ENCODE data around the gene DES.

The DES gene

DNA sequence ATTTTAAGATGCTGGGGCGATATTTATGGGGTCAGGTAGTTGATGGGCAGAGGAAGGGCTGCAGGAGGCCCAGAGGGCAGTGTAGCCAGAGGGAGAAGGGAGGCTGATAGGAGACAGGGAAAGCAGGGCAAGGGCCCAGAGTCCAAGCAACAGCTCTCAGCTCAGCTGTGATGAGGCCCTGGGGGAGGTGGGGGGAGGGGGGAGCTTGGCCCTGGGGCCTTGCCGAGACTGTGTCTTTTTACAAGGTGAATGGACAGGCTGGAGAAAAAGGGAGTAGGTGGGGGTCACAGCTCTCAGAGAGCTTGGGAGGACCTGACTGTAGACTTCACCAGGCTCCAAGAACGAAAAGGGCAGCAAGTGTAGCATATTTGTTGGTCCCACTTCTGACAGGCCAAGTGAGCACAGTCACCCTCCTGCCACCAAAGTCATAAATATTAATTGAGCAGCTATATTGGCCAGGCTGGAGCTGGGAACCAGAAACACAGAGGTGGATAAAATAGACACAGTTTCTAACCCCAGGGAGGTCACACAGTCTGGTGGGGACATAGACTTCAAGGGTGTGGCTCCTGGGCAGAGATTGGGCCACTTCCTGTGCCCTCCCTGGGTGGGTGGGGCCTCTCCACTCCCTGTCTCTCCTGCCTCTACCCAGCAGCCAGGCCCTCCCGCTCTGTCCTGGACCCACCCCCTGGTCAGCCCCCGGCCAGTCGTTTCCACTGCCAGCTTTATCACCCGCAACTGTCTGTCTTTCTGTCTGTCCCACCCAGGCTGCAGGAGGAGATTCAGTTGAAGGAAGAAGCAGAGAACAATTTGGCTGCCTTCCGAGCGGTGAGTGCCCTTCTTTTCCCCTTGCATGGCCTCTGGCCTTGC, 1.4 kb downstream of the DES start:
- in situ Hi-C loops (cut with MboI; ENCODE audit: low sequenced_read_pairs): no loop called here

DNA sequence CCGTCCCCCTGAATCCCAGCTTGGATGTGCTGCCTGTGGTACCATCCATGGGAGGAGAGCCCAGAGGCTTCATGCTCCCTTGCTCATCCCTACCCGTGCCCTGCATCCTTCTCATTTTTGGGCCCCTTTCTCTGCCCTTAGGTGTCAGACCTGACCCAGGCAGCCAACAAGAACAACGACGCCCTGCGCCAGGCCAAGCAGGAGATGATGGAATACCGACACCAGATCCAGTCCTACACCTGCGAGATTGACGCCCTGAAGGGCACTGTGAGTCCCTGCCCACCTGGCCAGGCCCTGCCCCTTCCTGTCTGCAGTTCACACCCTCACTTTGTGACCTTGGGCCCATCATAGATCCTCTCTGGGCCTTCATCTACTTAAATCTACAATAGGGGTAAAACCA, 2.5 kb downstream of the DES start:
- in situ Hi-C loops (cut with MboI; ENCODE audit: low sequenced_read_pairs): no loop called here

DNA sequence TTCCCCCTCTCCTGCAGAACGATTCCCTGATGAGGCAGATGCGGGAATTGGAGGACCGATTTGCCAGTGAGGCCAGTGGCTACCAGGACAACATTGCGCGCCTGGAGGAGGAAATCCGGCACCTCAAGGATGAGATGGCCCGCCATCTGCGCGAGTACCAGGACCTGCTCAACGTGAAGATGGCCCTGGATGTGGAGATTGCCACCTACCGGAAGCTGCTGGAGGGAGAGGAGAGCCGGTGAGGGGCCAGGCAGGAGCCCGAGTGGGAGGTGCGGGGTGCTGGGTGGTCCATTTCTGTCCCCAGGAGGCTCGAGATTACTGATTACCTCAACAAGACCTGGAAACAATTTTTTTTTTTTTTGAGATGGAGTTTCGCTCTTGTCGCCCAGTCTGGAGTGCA, 3.1 kb downstream of the DES start:
- in situ Hi-C loops (cut with MboI; ENCODE audit: low sequenced_read_pairs): no loop called here

DNA sequence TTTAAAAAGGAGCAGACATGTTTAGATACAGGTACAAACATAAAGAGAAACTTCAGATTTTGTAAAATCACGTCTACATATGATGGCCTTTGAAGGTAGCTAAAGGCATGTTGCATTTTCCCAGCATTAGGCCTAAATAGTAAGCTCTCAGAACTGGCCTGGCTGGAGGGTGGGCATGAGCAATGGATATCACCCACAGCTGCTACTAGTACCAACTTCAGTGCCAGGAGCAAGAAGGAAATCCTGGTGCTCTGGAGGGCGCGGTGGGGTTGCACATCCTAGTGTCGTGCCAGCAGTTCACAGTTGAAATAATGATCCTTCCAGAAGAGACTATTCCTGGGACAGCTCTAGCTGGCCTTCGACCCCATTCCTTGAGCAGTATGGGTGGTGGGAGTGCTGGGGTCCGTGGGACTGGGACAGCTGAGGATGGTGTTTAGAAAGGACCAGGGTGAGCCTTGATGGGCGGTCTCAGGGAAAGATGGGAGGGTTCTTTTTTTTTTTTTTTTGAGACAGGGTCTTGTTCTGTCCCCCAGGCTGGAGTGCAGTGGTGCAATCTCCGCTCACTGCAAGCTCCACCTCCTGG, 4.9 kb downstream of the DES start:
- in situ Hi-C loops (cut with MboI; ENCODE audit: low sequenced_read_pairs): no loop called here

DNA sequence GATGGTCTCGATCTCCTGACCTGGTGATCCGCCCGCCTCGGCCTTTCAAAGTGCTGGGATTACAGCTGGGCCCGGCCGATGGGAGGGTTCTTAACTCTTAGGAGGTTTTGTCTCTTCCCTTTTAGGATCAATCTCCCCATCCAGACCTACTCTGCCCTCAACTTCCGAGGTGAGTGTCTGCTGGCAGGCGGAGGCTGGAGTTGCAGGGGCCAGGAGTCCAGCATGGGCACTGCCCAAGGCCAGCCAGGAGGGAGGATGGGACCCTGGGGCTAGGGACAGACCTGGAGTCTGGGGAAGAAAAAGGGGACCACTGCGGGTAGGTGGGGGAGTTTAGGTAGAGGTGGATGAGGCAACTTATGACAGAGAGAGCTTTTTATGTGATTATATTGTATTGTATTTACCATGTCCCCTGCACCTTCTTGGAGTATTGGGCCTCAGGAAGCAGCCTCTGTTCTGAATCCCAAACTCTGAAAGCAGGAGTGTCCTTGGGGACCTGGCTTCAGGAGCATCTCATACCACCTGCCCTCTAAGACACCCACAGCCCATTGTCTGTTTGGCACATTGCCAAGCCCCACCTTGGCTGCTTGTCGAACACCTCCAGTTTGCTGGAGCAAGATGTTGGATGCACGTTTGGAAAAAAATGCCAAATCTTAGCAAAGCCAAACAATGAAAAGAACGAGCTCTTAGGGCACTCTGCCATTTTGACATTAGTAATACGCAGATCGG, 5.6 kb downstream of the DES start:
- in situ Hi-C loops (cut with MboI; ENCODE audit: low sequenced_read_pairs): no loop called here

DNA sequence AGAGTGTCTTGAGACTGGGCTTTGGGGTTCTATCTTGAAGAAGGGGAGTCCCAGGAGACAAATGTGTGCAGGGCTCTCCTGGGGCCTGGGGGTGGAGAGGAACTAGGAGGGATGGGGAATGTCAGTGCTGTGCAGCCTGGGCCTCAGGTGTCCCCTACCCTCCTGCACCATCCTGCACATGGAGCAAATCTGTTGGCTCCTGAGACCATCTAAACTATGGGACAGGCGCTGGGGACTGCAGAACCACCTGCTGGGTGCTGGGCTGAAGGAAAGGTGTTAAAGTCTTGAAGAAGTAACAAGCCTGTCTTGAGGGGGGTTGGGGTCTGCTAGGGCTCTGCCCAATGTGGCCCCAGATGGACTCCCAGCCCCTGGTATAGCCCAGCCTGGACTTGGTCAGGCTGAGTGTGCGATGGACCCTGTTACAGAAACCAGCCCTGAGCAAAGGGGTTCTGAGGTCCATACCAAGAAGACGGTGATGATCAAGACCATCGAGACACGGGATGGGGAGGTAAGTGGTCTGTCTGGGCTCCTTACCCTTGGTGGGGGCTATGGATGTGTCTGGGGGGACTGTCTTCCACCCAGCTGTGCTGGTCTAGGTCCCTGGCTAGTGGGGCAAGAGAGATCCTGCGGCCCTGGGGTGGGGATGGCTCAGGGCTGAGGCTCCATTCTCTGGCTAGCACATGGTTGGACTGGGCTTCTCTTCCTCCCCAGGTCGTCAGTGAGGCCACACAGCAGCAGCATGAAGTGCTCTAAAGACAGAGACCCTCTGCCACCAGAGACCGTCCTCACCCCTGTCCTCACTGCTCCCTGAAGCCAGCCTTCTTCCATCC, 7.3 kb downstream of the DES start:
- in situ Hi-C loops (cut with MboI; ENCODE audit: low sequenced_read_pairs): no loop called here

DNA sequence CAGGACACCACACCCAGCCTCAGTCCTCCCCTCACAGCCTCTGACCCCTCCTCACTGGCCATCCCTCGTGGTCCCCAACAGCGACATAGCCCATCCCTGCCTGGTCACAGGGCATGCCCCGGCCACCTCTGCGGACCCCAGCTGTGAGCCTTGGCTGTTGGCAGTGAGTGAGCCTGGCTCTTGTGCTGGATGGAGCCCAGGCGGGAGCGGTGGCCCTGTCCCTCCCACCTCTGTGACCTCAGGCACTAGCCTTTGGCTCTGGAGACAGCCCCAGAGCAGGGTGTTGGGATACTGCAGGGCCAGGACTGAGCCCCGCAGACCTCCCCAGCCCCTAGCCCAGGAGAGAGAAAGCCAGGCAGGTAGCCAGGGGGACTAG, 7.9 kb downstream of the DES start:
- in situ Hi-C loops (cut with MboI; ENCODE audit: low sequenced_read_pairs): no loop called here

DNA sequence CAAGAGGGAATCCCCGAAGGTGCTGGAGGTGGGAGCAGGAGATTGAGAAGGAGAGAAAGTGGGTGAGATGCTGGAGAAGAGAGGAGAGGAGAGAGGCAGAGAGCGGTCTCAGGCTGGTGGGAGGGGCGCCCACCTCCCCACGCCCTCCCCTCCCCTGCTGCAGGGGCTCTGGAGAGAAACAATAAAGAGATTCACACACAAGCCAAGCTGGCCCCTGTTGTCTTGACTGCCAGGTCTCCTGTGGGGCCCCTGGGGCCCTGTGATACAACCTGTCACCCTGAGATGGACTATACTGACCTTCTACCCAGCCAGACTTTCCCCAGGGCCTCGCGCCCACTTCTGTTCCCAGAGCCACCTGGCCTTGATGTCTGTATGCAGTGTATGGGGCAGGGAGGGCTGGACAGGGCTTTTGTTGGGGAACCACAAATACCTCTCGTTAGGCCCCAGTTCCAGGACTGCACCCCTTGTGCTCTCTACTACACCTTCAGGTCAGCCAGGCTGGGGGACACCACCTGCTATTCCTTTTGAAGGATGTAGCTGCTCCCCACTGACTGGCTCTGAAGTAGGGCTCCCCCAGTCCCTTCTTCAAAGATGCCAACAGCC, 8.5 kb downstream of the DES start:
- in situ Hi-C loops (cut with MboI; ENCODE audit: low sequenced_read_pairs): no loop called here

DNA sequence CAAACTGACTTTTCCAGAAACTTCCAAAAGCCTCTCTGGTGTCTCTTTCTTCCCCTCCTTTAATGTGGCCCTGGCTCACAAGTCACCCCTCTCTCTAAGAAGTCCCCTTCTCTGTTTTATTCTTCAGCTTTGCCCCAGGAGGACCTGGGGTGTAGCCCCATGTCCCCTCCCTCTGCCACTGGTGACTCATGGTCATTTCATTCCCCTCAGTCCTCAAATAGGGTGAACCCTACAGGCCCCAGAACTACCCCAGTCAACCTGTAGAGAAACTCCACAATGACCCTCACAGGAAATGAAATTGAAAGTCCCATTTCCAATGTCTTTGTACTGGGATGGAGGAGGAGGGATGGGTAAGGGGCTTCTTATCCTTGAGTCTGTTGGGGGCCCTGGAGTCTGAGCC, 10.3 kb downstream of the DES start:
- in situ Hi-C loops (cut with MboI; ENCODE audit: low sequenced_read_pairs): no loop called here

DNA sequence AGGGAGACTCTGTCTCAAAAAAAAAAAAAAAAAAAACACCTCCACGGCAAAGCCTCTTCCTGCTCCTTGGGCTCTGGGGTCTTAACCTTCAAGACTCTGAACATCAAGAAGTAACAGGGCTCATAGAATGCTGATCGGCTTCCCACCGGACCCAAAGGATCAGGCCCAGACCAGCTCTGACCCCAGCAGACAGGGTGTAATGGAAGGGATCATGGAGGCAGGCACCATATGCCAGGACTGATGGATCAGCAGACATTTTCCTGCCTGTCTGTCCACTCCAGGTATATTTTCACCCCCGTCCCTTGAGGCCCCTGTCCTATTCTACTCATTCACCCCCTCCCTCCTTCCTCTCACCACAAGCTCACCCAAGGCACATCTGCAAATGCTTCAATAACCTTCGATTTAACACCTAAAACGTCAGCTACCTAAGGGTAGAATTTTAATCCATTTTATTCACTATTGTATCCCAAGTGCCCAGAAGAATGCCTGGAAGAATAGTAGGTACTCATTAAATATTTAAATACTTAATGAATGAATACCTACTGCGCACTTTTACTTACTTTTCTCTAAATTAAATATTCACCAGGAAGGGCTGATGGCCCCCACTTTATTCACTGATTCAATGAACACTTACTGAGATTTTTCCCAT, 11.9 kb downstream of the DES start:
- in situ Hi-C loops (cut with MboI; ENCODE audit: low sequenced_read_pairs): no loop called here

DNA sequence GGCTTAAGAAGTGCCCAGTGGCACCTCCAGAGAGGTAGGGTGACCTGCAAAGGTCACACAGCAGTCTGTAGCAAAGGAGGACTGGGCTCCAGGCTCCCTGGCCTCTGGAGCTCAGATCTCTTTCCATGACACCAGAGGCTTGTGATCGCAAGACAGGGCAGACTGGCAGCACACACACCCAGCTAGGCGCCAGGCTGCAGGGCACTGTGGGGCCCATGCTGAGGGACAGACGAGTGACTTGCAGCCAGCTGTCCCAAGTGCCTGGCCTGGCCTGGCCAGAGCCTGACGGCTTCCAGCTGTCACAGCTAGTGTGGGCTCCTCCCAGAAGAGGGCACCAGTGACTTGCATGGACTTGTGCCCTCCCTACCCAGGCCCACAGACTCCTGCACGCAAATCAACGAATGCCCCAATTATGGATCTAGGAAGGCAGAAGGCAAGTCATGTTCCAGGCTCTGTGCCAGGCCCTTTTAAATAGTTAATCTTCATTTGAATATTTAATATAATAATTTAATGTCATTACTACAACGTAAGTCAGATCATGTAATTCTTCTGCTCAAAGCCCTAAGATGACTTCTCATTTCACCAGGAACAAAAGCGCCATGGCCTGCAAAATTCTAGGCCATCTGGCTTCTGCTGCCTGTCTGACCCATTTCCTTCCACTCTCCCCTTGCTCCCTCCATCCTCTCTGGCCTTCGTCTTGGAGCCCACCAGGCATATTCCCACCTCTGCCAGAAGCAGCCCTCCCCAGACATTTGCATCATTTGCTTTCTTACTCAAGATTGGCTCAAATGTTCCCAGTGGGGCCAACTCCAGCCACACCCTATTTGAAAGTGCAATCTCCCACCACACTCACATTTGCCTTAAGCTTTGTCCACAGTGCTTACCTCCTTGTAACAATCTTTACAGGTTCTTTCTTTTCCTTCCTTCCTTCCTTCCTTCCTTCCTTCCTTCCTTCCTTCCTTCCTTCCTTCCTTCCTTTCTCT, 12.7 kb downstream of the DES start:
- in situ Hi-C loops (cut with MboI; ENCODE audit: low sequenced_read_pairs): no loop called here

DNA sequence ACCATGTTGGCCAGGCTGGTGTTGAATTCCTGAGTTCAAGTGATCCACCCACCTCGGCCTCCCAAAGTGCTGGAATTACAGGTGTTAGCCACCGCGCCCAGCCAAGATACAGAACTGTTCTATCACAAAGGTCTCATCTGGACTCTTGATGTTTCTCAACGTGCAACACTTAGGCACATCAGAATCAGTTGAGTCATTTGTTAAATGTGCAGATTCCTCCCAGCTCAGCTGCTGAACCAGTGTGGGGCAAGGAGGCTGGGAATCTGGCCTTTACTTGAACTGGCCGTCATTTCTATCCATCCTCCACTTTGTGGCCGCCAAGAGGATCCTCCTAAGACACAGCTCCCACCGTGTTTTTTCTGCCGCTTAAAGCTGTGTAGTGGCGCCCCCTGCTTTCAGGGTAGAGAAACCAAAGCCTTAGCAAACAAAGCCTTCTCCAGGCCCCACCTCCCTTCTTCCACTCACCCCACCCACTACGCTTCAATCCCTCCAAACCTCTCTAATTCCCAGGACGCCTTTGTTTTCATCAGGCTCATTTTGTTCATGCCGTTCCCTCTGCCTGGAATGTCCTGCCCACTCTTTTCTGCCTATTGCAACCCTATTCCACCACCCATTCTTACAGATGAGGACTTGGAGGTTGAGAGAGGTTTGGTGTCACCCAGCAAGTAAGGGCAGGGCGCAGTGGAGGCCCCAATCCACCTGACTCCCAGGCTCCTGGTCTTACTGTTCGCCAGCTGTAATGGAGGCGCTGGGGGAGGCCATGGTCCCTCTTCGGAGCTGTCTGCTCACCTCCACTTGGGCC, 15.7 kb downstream of the DES start:
- in situ Hi-C loops (cut with MboI; ENCODE audit: low sequenced_read_pairs): no loop called here

DNA sequence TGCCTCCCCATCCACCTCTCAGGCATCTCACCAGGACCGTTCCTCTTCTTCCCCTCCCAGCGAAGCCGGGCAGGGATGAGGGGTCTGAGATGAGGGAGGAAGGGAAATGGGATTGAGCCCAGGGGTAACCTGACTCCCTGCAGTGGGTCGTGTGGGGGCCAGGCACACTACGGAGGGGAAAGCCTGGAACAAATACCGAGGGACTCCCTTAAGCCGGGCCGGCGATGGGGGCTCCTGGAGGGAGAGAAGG, 16.2 kb downstream of the DES start:
- in situ Hi-C loops (cut with MboI; ENCODE audit: low sequenced_read_pairs): no loop called here

DNA sequence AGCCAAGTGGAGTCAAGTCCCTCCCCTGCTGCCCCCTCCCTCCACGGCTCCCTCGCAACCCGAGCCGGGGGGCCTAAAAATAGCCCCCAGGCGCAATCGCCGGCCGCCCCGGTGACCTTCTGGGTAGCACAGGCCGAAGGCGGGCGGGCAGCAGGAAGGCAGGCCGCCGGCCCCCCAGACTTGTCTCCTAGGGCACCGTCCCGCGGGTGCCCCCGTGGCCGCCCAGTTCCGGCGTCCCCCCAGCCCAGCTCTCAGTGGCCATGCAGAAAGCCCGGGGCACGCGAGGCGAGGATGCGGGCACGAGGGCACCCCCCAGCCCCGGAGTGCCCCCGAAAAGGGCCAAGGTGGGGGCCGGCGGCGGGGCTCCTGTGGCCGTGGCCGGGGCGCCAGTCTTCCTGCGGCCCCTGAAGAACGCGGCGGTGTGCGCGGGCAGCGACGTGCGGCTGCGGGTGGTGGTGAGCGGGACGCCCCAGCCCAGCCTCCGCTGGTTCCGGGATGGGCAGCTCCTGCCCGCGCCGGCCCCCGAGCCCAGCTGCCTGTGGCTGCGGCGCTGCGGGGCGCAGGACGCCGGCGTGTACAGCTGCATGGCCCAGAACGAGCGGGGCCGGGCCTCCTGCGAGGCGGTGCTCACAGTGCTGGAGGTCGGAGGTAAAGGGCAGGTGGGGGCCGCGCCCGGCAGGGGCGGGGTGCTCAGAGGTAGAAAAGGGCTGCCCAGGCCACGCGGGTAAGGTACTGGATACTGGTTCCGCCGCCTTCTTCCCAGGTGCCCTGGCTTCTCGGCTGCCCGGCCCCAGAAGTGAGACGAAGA, 16.7 kb downstream of the DES start, which contains the start of gene SPEG:
SPEG (plus strand) TSS at position 126 of the 808 bp plus-strand sequence; CDS start at position 261, 135 bp downstream.
- in situ Hi-C loops (cut with MboI; ENCODE audit: low sequenced_read_pairs): no loop called here

DNA sequence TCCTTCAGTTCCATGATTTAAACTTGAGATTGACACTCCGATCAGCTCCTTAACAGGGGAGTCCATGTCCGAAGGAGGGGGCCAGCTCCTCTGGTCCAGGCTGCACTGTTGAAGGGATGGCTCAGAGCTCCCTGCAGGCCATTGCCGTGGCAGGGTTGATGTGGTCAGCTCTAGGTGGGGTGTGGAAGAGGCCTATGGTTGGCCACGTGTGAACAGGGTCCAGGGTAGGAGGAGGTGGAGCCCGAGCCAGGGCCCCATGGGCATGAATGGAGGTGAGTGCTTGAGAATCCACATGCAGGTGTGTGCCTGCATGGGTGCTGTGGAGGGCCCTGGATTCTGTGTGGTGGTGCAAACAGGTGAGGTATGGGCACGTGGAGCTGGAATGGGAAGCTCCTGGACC, 17.5 kb downstream of the DES start:
- in situ Hi-C loops (cut with MboI; ENCODE audit: low sequenced_read_pairs): no loop called here

DNA sequence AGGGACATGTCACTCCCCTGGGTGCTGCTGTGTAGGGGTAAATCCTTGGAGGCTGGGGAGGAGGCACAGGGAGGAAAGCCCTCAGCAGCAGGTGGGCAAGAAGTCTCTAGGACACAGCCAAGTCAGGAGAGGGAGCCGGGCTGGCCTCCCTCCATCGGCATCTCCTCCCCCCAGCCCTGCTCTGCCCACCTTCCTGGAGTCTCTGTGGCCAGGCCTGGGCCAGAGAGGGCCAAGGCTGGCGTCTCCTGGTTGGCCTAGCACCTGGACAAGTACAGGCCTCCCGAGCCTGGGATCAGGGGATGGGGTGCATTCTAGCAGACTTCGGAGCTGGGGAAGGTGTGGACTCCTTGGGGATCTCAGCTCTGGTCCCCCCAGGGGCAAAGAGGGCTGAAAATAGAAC, 18.3 kb downstream of the DES start:
- in situ Hi-C loops (cut with MboI; ENCODE audit: low sequenced_read_pairs): no loop called here

DNA sequence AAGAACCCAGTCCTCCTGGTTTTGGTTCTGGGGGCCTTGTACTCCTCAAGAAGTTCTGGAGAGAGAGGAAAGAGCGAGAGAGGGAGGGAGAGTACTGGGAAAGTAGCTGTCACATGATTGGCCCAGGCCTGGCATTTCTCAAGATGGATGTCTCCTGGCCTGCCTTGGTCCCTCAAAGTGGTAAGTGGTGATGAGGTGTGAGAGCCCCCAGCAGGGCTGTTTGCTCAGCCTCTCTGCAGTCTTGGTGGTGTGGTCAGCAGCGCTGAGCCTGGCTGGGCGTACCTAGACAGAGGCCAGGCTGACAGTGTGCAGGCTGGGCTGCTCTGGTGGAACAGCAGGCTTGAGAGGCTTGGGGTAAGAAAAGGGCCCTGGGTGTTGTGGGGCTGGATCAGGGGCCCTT, 19.0 kb downstream of the DES start:
- in situ Hi-C loops (cut with MboI; ENCODE audit: low sequenced_read_pairs): no loop called here
